ENCODE data around the gene UNG.

- TF ChIP-seq CTCF (IDR thresholded peaks at IDR 0.05): no peak
- TF ChIP-seq POLR2A (IDR thresholded peaks at IDR 0.05): no peak
Observed at GRCh38 chr12:109089683-109090082, 7.7 kb upstream of the UNG start.

Data from body of pancreas (tissue), 4 donors.